HG03378 (cell line): ENCODE measurements around the gene RHOBTB3.

Experiments used
- ATAC-seq: cut with Tn5 transposase; IDR thresholded peaks from one replicate; pipeline ENCODE4 v1.9.1; 2021; ENCODE audit warnings: mild to moderate bottlenecking, moderate library complexity; ENCODE audit not compliant: unreplicated experiment

RHOBTB3 gene

GRCh38 chr5:95761771-95762651, 30.9 kb downstream of the RHOBTB3 start:
- no peak for ATAC-seq

- ATAC-seq: no peak
Measured at GRCh38 chr5:95762652-95763041, 31.5 kb downstream of the RHOBTB3 start.

GRCh38 chr5:95763941-95764340, 32.8 kb downstream of the RHOBTB3 start:
- no peak for ATAC-seq

GRCh38 chr5:95768731-95769130, 37.6 kb downstream of the RHOBTB3 start:
- ATAC-seq: no peak

- no peak for ATAC-seq
Measured at GRCh38 chr5:95770830-95771708, 39.9 kb downstream of the RHOBTB3 start.

- ATAC-seq: no peak
Measured at GRCh38 chr5:95771892-95772291, 40.8 kb downstream of the RHOBTB3 start.

GRCh38 chr5:95773335-95774059, 42.4 kb downstream of the RHOBTB3 start:
- no peak for ATAC-seq

GRCh38 chr5:95777441-95777840, 46.3 kb downstream of the RHOBTB3 start:
- no peak for ATAC-seq

GRCh38 chr5:95778713-95779436, 47.7 kb downstream of the RHOBTB3 start:
- no peak for ATAC-seq

DNA sequence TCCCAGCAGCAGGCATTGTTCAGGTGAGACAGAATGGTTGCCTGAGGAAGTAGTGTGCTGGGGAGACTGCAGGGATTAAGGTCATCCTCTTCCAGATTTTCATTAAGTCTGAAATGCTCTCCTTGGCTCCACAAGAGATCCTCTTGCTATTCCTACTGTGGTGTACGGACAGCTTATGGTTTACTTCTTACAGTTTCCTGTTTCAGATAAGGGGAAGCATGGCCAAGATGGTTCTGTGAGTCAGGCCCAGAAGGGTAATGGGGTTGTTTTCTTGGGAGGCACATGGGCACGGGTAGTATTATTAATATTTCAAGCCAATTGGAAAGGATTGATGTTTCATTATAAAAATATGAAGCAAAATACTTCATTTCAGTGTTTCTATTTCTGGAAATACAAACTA, 48.5 kb downstream of the RHOBTB3 start:
- ATAC-seq: no peak

DNA sequence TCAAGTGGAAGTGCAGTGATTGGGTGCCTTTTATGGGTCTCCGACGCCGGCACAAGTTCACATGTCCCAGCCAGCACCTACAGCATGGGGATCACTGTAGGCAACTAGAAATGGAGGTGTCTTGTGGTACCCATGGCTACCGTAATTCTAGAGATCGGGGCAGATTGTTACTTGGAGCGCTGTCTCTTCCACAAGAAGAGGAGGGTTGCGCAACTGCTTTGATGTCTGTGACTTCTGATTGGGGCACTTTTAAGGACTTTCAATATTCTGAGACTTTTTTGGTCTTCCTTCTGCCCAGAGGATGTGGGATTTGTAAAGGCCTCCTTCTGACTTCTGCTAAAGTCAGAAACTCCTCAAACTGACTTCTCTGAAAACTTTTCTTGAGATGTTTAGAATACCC, 49.5 kb downstream of the RHOBTB3 start:
- no peak for ATAC-seq

DNA sequence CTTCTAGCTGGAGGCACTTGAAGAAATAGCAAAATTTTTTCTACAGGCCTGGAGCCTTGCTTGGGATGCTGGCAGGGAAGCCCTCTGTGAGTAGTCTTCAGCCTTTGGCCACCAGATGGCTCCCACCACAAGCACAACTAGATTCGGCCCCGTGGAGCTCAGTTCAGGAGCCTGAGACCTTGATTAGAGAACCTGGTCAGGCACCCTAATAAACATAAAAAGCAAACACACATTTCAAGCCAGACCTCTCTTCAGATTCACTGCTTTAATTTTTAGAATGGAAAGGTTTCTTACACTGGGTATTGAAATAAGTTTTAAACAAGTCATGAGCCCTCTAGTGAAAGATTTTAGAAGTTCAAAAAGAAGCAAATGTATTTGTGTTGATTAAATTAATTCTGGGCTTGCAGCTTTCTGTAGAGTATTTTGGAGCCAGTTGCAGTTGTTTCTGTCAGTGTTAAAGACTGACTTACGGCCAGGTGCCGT, 50.0 kb downstream of the RHOBTB3 start:
- peak; percentile 93 for ATAC-seq

DNA sequence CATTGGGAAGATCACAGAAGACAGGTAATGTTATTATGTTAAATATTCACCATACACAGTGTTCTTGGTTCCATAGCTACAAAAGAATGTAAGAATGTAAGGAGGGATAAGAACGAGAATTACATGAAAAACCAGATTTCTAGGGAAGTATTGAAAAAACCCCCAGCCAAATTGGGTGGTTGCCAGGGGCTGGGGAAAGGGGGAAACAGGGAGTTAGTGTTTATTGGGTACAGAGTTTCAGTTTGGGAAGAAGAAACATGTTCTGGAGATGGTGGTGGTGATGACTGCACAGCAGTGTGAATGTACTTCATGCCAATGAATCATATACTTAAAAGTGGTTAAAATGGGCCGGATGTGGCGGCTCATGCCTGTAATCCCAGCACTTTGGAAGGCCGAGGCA, 51.0 kb downstream of the RHOBTB3 start:
- ATAC-seq: no peak

- ATAC-seq: no peak
Measured at GRCh38 chr5:95783661-95784060, 52.5 kb downstream of the RHOBTB3 start.

DNA sequence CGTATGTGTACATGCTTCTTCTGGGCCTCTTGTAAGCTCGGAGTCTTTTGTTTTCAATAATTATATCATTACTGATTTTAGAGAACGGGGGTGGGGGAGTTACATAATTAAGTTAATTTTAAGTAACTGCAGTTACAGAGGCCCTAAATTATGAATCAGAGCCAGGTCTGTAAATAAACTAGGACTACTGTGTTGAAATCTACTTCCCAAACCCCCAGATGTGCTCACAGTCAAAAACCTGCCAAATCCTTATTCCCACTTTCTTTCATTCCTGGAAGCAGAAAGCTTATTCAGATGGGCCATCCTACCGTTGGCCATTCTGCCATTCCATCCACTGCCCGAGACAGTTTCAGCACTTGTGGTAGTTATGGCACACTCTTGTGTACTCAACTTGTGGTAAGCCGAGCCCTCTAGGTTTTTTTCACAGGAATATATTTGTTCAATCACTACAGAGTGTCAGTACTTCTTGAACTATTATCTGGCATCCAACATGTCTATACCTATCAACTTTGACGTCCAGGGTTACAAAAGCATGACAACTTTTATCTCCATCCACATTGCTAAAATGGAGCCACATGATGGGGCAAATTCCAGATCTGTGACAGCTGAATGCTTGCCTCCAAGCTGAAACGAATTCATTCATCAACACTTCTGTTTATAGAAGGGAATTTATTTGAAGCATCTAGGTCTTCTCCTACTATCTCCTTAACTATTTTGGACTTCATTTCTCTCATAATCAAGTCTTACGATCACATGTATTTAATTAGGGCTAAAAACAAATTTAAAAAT, 53.6 kb downstream of the RHOBTB3 start:
- no peak for ATAC-seq

GRCh38 chr5:95786821-95787418, 55.8 kb downstream of the RHOBTB3 start:
- ATAC-seq: no peak

DNA sequence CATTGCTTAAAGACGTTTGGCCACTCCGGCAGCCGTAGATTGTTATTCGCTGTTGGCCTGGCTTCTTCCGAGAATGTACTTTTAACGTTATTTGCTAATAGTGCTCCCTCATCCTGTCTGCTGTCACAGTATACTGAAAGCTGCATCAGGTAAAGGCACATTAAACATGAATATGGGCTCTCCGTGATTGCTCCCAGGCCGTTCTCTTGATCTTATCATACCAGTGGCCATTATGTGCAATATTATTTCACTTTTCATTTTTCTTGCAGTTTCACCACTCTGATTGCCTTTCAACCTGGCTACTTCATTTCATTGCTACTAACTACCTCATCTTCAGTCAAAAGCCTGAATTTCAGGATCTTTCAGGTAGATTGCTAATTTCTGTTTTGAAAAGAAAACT, 57.4 kb downstream of the RHOBTB3 start:
- ATAC-seq: no peak

- ATAC-seq: no peak
Measured at GRCh38 chr5:95791751-95792150, 60.6 kb downstream of the RHOBTB3 start.

DNA sequence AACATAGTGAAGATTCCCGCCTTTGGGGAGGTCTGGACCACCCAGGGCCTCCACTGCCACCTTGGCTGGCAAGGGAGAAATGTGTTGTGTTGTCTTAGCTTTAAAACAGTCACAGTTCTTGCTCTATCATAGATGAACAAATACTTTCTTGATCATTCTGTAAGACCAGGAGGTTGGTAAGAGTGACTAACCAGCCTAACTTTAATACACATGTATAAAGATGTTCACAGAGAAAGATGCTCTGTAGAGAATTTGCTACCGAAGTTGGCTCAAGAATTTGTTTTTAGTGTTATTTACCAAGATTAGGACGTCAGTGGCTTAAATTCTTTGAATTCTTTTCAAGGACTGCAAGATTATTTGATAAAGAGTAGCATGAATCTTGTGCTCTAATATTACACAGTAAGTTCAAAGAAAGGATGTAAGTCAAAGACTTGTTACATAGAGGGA, 63.0 kb downstream of the RHOBTB3 start:
- ATAC-seq: no peak
